IPS DF 6.9 (cell line): ENCODE measurements around the gene GPR89B.
A peak's percentile ranks its signal among the peaks of the same experiment; 100 is the strongest.
"Not testable (repeated sequence)": the region's sequence is repeated elsewhere in the genome, so short reads cannot be mapped to it uniquely, and the experiment has no call there.

Experiments
- DNase-seq: peaks from one replicate; pipeline ENCODE4 v3.0.0-alpha.2; 2013; ENCODE audit warnings: low read depth, low spot score
- H3K27ac ChIP-seq: one replicate; pipeline ENCODE4 v1.5.1; 2013; ENCODE audit warnings: low read length, control low read depth
- H3K27me3 ChIP-seq: 2 replicates; pipeline ENCODE4 v1.6.1; 2013; ENCODE audit warnings: mild to moderate bottlenecking, low read length; ENCODE audit not compliant: control insufficient read depth, insufficient read depth
- H3K36me3 ChIP-seq: 2 replicates; pipeline ENCODE4 v1.6.1; 2013; ENCODE audit warnings: low read length; ENCODE audit not compliant: control insufficient read depth, insufficient read depth
- H3K4me1 ChIP-seq: 2 replicates; pipeline ENCODE4 v1.6.1; 2013; ENCODE audit warnings: low read length; ENCODE audit not compliant: control insufficient read depth, insufficient read depth
- H3K4me3 ChIP-seq: 2 replicates; pipeline ENCODE4 v1.5.1; 2013; ENCODE audit warnings: mild to moderate bottlenecking, low read length
- H3K9me3 ChIP-seq: 2 replicates; pipeline ENCODE4 v1.6.1; 2013; ENCODE audit warnings: low read length, inconsistent platforms; ENCODE audit not compliant: control insufficient read depth, insufficient read depth
- WGBS: extraction: QIAGEN DNeasy Blood & Tissue Kit; methylation state at CpG from one replicate; pipeline ENCODE4 v1.1.7; 2013; ENCODE audit warnings: mixed read lengths, missing lambda C conversion rate; ENCODE audit not compliant: insufficient read length, insufficient coverage; 5-methylcytosine and 5-hydroxymethylcytosine counted together

The GPR89B gene

GRCh38 chr1:148032247-148032646 lies 104.0 kb downstream of the GPR89B start:
- H3K9me3 ChIP-seq, H3K27me3 ChIP-seq, H3K4me1 ChIP-seq, DNase-seq, H3K4me3 ChIP-seq, H3K27ac ChIP-seq, H3K36me3 ChIP-seq: not testable (repeated sequence)
- no CpG with 5 or more reads among the region's 3 CpGs for WGBS

GRCh38 chr1:148032690-148033089 lies 104.5 kb downstream of the GPR89B start:
- H3K4me3 ChIP-seq, H3K27me3 ChIP-seq, H3K27ac ChIP-seq, H3K9me3 ChIP-seq, H3K4me1 ChIP-seq, DNase-seq, H3K36me3 ChIP-seq: not testable (repeated sequence)
- no CpG with 5 or more reads among the region's 25 CpGs for whole genome bisulfite sequencing

- no CpG with 5 or more reads among the region's 16 CpGs for WGBS
- H3K4me1 ChIP-seq, H3K27ac ChIP-seq, DNase-seq, H3K36me3 ChIP-seq, H3K9me3 ChIP-seq, H3K27me3 ChIP-seq: not testable (repeated sequence)
- peak overlapping the region; percentile 35; the same call in 1 of the 2 replicates for H3K4me3 ChIP-seq
Observed at GRCh38 chr1:148033147-148033546, 104.9 kb downstream of the GPR89B start.

- not testable (repeated sequence) for H3K9me3 ChIP-seq, H3K27ac ChIP-seq, DNase-seq, H3K4me1 ChIP-seq, H3K4me3 ChIP-seq, H3K27me3 ChIP-seq, H3K36me3 ChIP-seq
- no CpG with 5 or more reads among the region's 21 CpGs for WGBS
Observed at GRCh38 chr1:148037850-148038461, 109.7 kb downstream of the GPR89B start.

GRCh38 chr1:148038462-148039333 lies 110.5 kb downstream of the GPR89B start:
- peak; percentile 74 for DNase-seq
- not testable (repeated sequence) for H3K36me3 ChIP-seq, H3K4me3 ChIP-seq, H3K9me3 ChIP-seq, H3K27me3 ChIP-seq, H3K27ac ChIP-seq, H3K4me1 ChIP-seq
- WGBS = no CpG with 5 or more reads among the region's 38 CpGs
